Mesenchymal stem cell (in vitro differentiated cells and primary cell): ENCODE results near the gene MMP28.
A peak's percentile ranks its signal among the peaks of the same experiment; 100 is the strongest.

Experiments used
- DNase-seq: peaks from one replicate; pipeline ENCODE4 v3.0.0-alpha.2; 2013
- H2AFZ ChIP-seq: one replicate; pipeline ENCODE4 v1.6.1; 2013; ENCODE audit warnings: low read depth, mild to moderate bottlenecking, control low read depth, inconsistent platforms, low read length, moderate library complexity
- H2AK5ac ChIP-seq: 2 replicates; pipeline ENCODE4 v1.6.1; 2013; ENCODE audit warnings: low read length, moderate library complexity, mild to moderate bottlenecking, inconsistent platforms; ENCODE audit not compliant: severe bottlenecking
- H2BK120ac ChIP-seq: one replicate; pipeline ENCODE4 v1.6.1; 2013; ENCODE audit warnings: low read depth, mild to moderate bottlenecking, inconsistent platforms, low read length, moderate library complexity
- H2BK12ac ChIP-seq, 2 experiments: one replicate each; pipeline ENCODE4 v1.6.1; 2013; ENCODE audit warnings: inconsistent platforms in 2 of 2, low read length in 2 of 2, mild to moderate bottlenecking in 2 of 2, moderate library complexity in 2 of 2, control low read depth in 1 of 2
- H2BK15ac ChIP-seq: one replicate; pipeline ENCODE4 v1.6.1; 2013; ENCODE audit warnings: mild to moderate bottlenecking, low read depth, inconsistent platforms; ENCODE audit not compliant: poor library complexity, severe bottlenecking
- H2BK5ac ChIP-seq: 2 replicates; pipeline ENCODE4 v1.6.1; 2013; ENCODE audit warnings: low read depth, mild to moderate bottlenecking, low read length, control low read depth, inconsistent platforms; ENCODE audit not compliant: poor library complexity, severe bottlenecking
- H3K14ac ChIP-seq, 2 experiments: one replicate each; pipeline ENCODE4 v1.6.1; 2013; ENCODE audit warnings: inconsistent platforms in 2 of 2, low read length in 2 of 2, control low read depth in 1 of 2, mild to moderate bottlenecking in 1 of 2, moderate library complexity in 1 of 2
- H3K18ac ChIP-seq, 2 experiments: one replicate each; pipeline ENCODE4 v1.6.1; 2013; ENCODE audit warnings: inconsistent platforms in 2 of 2, low read length in 2 of 2, control low read depth in 1 of 2, low read depth in 1 of 2, mild to moderate bottlenecking in 1 of 2
- H3K23ac ChIP-seq, 2 experiments: one replicate each; pipeline ENCODE4 v1.6.1; 2013; ENCODE audit warnings: inconsistent platforms in 2 of 2, low read length in 2 of 2, mild to moderate bottlenecking in 2 of 2, moderate library complexity in 2 of 2, control low read depth in 1 of 2
- H3K27ac ChIP-seq: 2 replicates; pipeline ENCODE4 v1.5.1; 2013; ENCODE audit warnings: mild to moderate bottlenecking, moderate library complexity, low read length, control low read depth, inconsistent platforms; ENCODE audit not compliant: poor library complexity, severe bottlenecking
- H3K27me3 ChIP-seq, 2 experiments: 2 replicates each; pipeline versions ENCODE4 v1.6.1 to v1.7.0; 2013; ENCODE audit warnings: low read length in 2 of 2, mild to moderate bottlenecking in 2 of 2, moderate library complexity in 2 of 2, control low read depth in 1 of 2, inconsistent platforms in 1 of 2; ENCODE audit not compliant: control insufficient read depth in 1 of 2, insufficient read depth in 1 of 2
- H3K36me3 ChIP-seq, 2 experiments: 2 replicates each; pipeline versions ENCODE4 v1.6.1 to v1.7.0; 2013; ENCODE audit warnings: low read length in 2 of 2, control low read depth in 1 of 2, inconsistent platforms in 1 of 2, low read depth in 1 of 2, mild to moderate bottlenecking in 1 of 2; ENCODE audit not compliant: insufficient read depth in 2 of 2, control insufficient read depth in 1 of 2
- H3K4ac ChIP-seq, 2 experiments: one replicate each; pipeline ENCODE4 v1.6.1; 2013; ENCODE audit warnings: inconsistent platforms in 2 of 2, low read length in 2 of 2, mild to moderate bottlenecking in 2 of 2, moderate library complexity in 2 of 2, control low read depth in 1 of 2, low read depth in 1 of 2
- H3K4me1 ChIP-seq: 2 replicates; pipeline ENCODE4 v1.6.1; 2013; ENCODE audit warnings: low read depth, low read length, control low read depth; ENCODE audit not compliant: control insufficient read depth, insufficient read depth
- H3K4me2 ChIP-seq: 2 replicates; pipeline ENCODE4 v1.6.1; 2013; ENCODE audit warnings: low read length, mild to moderate bottlenecking, inconsistent platforms; ENCODE audit not compliant: poor library complexity, severe bottlenecking
- H3K4me3 ChIP-seq, 2 experiments: 2 replicates each; pipeline versions ENCODE4 v1.5.1 to v1.7.0; 2013; ENCODE audit warnings: low read length in 2 of 2, mild to moderate bottlenecking in 2 of 2, control low read depth in 1 of 2, low read depth in 1 of 2; ENCODE audit not compliant: insufficient read depth in 1 of 2
- H3K79me1 ChIP-seq: replicated peaks from 2 replicates; pipeline ENCODE4 v1.6.1; 2013; ENCODE audit warnings: mild to moderate bottlenecking, control low read depth, low read length, inconsistent platforms; ENCODE audit not compliant: poor library complexity, severe bottlenecking
- H3K9ac ChIP-seq: 2 replicates; pipeline ENCODE4 v1.7.0; 2013; ENCODE audit warnings: mild to moderate bottlenecking, low read length, moderate library complexity
- H3K9me3 ChIP-seq: 2 replicates; pipeline ENCODE4 v1.7.0; 2013; ENCODE audit warnings: mild to moderate bottlenecking, low read length; ENCODE audit not compliant: control insufficient read depth
- H4K8ac ChIP-seq: one replicate; pipeline ENCODE4 v1.6.1; 2013; ENCODE audit warnings: inconsistent platforms, mild to moderate bottlenecking, low read length, moderate library complexity
- H4K91ac ChIP-seq: one replicate; pipeline ENCODE4 v1.6.1; 2013; ENCODE audit warnings: mild to moderate bottlenecking, low read length, inconsistent platforms
- WGBS: methylation state at CpG from one replicate; pipeline ENCODE4 v1.1.7; 2013; ENCODE audit warnings: mixed read lengths; 5-methylcytosine and 5-hydroxymethylcytosine counted together

Gene MMP28

DNA sequence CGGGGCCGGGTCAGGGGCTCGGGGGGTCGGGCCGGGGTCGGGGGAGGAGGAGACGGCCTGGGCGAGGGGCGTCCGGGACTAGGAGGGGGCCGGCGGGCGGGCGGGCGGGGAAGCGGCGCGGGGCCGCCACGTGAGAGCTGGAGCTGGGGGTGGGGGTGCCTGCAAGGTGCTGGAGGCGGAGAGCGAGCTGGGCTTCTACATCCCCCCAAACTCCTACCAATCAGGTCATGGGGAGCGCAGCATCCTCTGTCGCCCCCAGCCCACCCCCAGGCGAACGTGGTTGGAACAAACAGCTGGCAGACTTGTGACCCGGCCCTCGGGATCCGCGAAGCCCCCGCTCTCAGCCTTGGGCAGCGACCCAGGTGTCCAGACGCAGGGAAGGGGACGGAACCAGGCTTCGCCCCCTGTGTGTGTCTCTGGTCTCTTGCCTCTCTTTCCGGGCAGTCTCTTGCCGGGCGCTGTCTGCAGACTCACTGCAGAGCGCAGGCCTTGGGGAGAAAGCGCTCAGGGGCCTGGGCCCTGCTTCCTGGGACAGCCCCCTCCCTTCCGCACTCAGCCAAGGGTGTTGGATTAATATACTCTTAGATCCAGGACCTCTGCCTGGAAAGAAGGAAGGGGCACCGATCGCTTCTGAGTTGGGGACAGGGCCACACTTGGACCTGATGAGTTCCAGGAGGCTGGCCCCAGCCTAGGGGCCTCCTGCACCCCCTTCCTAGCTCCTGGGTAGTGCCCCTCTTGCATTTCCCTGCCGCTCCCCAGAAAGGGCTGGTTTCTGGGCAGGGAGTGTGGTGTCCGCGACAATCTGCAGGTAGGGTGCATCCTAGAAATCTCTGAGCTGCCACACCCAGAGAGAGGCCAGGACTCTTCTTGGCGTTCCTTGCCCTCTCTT, 63.3 kb downstream of the MMP28 start:
- H3K9me3 ChIP-seq, result no peaks in the 10 kb centered on the region
- H2BK12ac ChIP-seq, result peak overlapping the region in 1 of 2 experiments; percentile 26
- 8% methylated on average over 26 of the region's 47 CpGs for WGBS
- H3K27me3 ChIP-seq, result peaks cover 0 to 42% of the 10 kb centered on the region in 2 experiments
- peaks cover 10% of the 10 kb centered on the region in 2 experiments for H3K36me3 ChIP-seq
- peak overlapping the region; percentile 62 to 70 for H3K4me3 ChIP-seq
- H2AK5ac ChIP-seq, result no peak overlapping the region
- H3K23ac ChIP-seq, result peak overlapping the region in 1 of 2 experiments; percentile 78
- H2BK120ac ChIP-seq, result peak overlapping the region; percentile 56
- no peak overlapping the region for H3K9ac ChIP-seq
- no peak overlapping the region for H4K8ac ChIP-seq
- H3K4ac ChIP-seq, result peak overlapping the region in 1 of 2 experiments; percentile 86
- H2BK15ac ChIP-seq, result no peak overlapping the region
- H4K91ac ChIP-seq, result no peak overlapping the region
- H3K27ac ChIP-seq, result no peak overlapping the region
- H3K4me1 ChIP-seq, result peaks cover 24% of the 10 kb centered on the region
- H3K18ac ChIP-seq, result peak overlapping the region in 1 of 2 experiments; percentile 85
- peak overlapping the region; percentile 60 for H2AFZ ChIP-seq
- peak overlapping the region; percentile 69 for H3K4me2 ChIP-seq
- DNase-seq, result peak; percentile 33
- peak overlapping the region in 1 of 2 experiments; percentile 53 for H3K14ac ChIP-seq
- peaks cover 7% of the 10 kb centered on the region for H3K79me1 ChIP-seq
- H2BK5ac ChIP-seq, result no peak overlapping the region

DNA sequence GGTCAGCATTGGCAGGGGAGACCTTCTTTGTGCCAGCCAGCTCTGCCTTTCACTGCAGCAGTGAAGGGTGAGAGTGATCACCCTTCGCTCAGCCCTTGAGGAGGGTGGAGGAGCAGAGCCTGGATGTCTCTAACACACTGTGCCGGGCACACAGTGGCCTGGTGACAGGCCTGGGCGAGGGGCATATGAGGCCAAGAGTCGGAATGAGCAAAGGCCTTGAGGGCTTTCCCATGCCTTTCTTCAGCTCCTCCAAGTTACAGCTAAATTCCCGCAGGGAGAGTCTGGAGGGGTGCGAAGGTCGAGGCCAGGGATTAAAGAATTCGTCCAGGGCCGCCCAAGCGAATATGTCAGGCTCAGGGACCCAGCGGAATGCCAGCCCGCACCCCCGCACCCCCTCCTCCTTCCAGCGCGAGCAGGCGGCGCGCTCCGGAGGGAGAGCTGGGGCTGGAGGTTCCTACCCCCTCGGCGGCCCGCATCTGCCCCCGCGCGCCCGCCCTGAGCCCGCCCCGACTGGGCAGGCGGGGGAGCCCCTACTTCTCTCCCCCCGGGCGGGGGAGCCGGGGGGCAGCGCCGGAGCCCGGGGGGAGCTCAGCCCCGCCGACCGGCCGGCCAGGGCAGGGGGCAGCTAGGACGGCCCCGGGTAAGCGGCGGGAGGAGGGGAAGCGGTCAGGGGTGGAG, 64.1 kb downstream of the MMP28 start, which contains the start of gene RASL10B:
Gene RASL10B, plus strand, starts transcription at position 401 of the 678 bp plus-strand sequence. CDS start 3,546 bp downstream, outside the sequence.
- WGBS, result 9% methylated on average over 22 of the region's 44 CpGs
- peak within 1 kb of the TSS in 1 of 2 experiments; percentile 95 for H3K4ac ChIP-seq
- H3K9me3 ChIP-seq, result no peaks in the 10 kb centered on the region
- peak within 1 kb of the TSS; percentile 70 for H4K91ac ChIP-seq
- peak within 1 kb of the TSS; percentile 10 for H4K8ac ChIP-seq
- H2BK120ac ChIP-seq, result peak within 1 kb of the TSS; percentile 56
- H2AK5ac ChIP-seq, result peak within 1 kb of the TSS; percentile 49
- H3K27me3 ChIP-seq, result peaks cover 0 to 42% of the 10 kb centered on the region in 2 experiments
- H3K79me1 ChIP-seq, result peaks cover 7% of the 10 kb centered on the region
- peak within 1 kb of the TSS; percentile 44 to 93 for H2BK12ac ChIP-seq
- H2BK5ac ChIP-seq, result no peak within 1 kb of the TSS
- H3K9ac ChIP-seq, result peak within 1 kb of the TSS; percentile 58
- H3K36me3 ChIP-seq, result peaks cover 10% of the 10 kb centered on the region in 2 experiments
- peak within 1 kb of the TSS; percentile 69 for H3K4me2 ChIP-seq
- H3K18ac ChIP-seq, result peak within 1 kb of the TSS; percentile 26 to 85
- peak within 1 kb of the TSS in 1 of 2 experiments; percentile 86 for H3K14ac ChIP-seq
- H2BK15ac ChIP-seq, result peak within 1 kb of the TSS; percentile 83
- peaks cover 30% of the 10 kb centered on the region for H3K4me1 ChIP-seq
- H3K4me3 ChIP-seq, result peak within 1 kb of the TSS; percentile 69 to 70
- DNase-seq, result peak; percentile 54
- H3K23ac ChIP-seq, result peak within 1 kb of the TSS in 1 of 2 experiments; percentile 85
- peak within 1 kb of the TSS; percentile 60 for H2AFZ ChIP-seq
- H3K27ac ChIP-seq, result no peak within 1 kb of the TSS

DNA sequence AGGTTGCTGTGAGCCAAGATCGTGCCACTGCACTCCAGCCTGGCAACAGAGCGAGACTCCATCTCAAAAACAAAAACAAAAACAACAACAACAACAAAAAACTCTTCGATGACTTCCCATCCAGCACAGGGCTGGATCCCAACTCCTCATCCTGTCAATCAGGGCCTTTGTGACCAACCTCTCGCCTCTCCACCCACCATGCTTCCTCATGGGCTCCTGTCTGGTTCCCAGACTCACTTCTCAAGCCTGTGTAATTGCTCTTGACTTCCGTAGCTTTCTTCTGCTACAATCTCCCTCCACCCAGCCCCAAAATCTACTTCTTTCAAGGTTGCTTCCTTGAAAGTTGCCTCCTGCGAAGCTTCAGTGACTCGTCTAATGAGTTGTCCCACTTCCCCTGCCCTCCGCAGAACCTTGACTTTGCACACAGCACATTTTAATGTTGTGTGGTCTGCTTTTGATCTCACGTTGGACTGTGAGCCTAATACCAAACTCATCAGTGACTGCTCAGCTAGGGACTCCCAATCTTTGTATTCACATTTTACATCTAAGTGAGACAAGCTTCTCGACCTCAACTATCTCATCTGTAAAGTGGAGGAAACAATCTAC, 64.9 kb downstream of the MMP28 start:
- no peak overlapping the region for H3K9ac ChIP-seq
- H3K4me1 ChIP-seq, result peaks cover 35% of the 10 kb centered on the region
- H3K14ac ChIP-seq, result no peak overlapping the region
- H4K8ac ChIP-seq, result no peak overlapping the region
- WGBS, result 72% methylated on average over 10 of the region's 10 CpGs
- H3K23ac ChIP-seq, result no peak overlapping the region
- H2BK12ac ChIP-seq, result no peak overlapping the region
- peaks cover 0 to 42% of the 10 kb centered on the region in 2 experiments for H3K27me3 ChIP-seq
- H3K18ac ChIP-seq, result no peak overlapping the region
- no peak overlapping the region for H3K4ac ChIP-seq
- no peaks in the 10 kb centered on the region for H3K9me3 ChIP-seq
- peak overlapping the region in 1 of 2 experiments; percentile 69 for H3K4me3 ChIP-seq
- no peak overlapping the region for H3K4me2 ChIP-seq
- peaks cover 10 to 15% of the 10 kb centered on the region in 2 experiments for H3K36me3 ChIP-seq
- no peak overlapping the region for H3K27ac ChIP-seq
- no peak overlapping the region for H2AFZ ChIP-seq
- H2BK15ac ChIP-seq, result no peak overlapping the region
- H3K79me1 ChIP-seq, result peaks cover 7% of the 10 kb centered on the region
- DNase-seq, result no peak
- H2BK5ac ChIP-seq, result no peak overlapping the region
- no peak overlapping the region for H4K91ac ChIP-seq
- no peak overlapping the region for H2AK5ac ChIP-seq
- H2BK120ac ChIP-seq, result no peak overlapping the region
